ENCODE measurements around the gene MRTFA. TPM values are rescaled to one million over a fixed set of nuclear protein-coding genes. Genes with fewer than 3 reads are reported as not detected.
A peak's percentile ranks its signal among the peaks of the same experiment; 100 is the strongest.

Gene MRTFA
- total RNA-seq, 1 donor from 2014 or later, result 105 TPM

- TF ChIP-seq, protein P1, sequence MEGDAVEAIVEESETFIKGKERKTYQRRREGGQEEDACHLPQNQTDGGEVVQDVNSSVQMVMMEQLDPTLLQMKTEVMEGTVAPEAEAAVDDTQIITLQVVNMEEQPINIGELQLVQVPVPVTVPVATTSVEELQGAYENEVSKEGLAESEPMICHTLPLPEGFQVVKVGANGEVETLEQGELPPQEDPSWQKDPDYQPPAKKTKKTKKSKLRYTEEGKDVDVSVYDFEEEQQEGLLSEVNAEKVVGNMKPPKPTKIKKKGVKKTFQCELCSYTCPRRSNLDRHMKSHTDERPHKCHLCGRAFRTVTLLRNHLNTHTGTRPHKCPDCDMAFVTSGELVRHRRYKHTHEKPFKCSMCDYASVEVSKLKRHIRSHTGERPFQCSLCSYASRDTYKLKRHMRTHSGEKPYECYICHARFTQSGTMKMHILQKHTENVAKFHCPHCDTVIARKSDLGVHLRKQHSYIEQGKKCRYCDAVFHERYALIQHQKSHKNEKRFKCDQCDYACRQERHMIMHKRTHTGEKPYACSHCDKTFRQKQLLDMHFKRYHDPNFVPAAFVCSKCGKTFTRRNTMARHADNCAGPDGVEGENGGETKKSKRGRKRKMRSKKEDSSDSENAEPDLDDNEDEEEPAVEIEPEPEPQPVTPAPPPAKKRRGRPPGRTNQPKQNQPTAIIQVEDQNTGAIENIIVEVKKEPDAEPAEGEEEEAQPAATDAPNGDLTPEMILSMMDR (IDR thresholded peaks at IDR 0.05; ENCODE audit: unreplicated experiment), result no peak
- H3K36me3 Mint-ChIP-seq, result peaks cover 16% of the 10 kb centered on the region
- peak overlapping the region; percentile 87 for H3K27ac Mint-ChIP-seq
- no peak overlapping the region for H3K4me3 Mint-ChIP-seq
- no peaks in the 10 kb centered on the region for H3K27me3 Mint-ChIP-seq (ENCODE audit: low read depth)
- no peak for DNase-seq (ENCODE audit: low spot score in 2 of 2, unreplicated experiment in 2 of 2)
- peaks cover 63% of the 10 kb centered on the region for H3K4me1 Mint-ChIP-seq
- H3K9me3 Mint-ChIP-seq, result no peaks in the 10 kb centered on the region
These were observed 109.6 kb downstream of the MRTFA start for GRCh38 chr22:40526960-40527359.

- TF ChIP-seq, protein P1 (IDR thresholded peaks at IDR 0.05; ENCODE audit: unreplicated experiment), result peak; percentile 86
- Mint-ChIP-seq H3K9me3 (no peaks in the 10 kb centered on the region), H3K27ac (peak overlapping the region; percentile 66), H3K36me3 (peaks cover 18% of the 10 kb centered on the region), H3K27me3 (ENCODE audit: low read depth) (no peaks in the 10 kb centered on the region), H3K4me3 (no peak overlapping the region), H3K4me1 (peaks cover 48% of the 10 kb centered on the region)
- peak in 1 of 2 experiments; percentile 69 for DNase-seq (ENCODE audit: low spot score in 2 of 2, unreplicated experiment in 2 of 2)
These were observed 111.2 kb downstream of the MRTFA start for GRCh38 chr22:40525250-40525884.

DNA sequence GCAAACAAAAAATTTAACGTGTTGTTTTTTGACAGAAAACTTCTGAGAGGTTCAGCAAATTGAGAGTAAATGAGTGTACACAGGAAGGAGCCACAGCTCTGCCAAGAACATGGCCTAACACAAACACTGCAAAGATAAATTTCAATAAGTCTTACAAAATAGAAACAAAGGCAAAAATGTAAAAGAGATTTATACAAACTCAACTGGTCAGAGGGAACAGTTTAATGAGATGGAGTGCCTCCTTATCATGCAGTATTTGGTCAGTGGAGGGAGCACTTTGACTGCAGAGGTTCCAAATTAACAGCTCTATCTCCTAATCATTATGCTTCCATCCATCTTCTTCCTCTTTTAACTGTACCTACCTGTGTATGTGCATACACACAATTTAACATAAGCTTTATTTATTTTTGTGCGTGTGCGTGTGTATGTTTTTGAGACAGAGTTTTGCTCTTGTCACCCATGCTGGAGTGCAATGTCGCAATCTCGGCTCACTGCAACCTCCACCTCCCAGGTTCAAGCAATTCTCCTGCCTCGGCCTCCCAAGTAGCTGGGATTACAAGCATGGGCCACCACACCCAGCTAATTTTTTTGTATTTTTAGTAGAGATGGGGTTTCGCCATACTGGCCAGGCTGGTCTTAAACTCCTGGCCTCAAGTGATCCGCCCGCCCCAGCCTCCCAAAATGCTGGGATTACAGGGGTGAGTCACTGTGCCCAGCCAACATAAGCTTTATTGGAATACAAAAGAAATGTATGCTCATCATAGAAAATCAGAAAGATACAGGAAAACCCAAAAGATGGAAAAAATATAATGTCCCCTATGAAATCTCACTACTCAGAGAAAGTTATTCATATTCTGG lies 111.9 kb downstream of the MRTFA start:
- TF ChIP-seq, protein P1 (IDR thresholded peaks at IDR 0.05; ENCODE audit: unreplicated experiment), result no peak
- no peak overlapping the region for H3K4me3 Mint-ChIP-seq
- H3K27me3 Mint-ChIP-seq (ENCODE audit: low read depth), result no peaks in the 10 kb centered on the region
- peaks cover 41% of the 10 kb centered on the region for H3K4me1 Mint-ChIP-seq
- peak overlapping the region; percentile 67 for H3K27ac Mint-ChIP-seq
- H3K36me3 Mint-ChIP-seq, result peaks cover 24% of the 10 kb centered on the region
- H3K9me3 Mint-ChIP-seq, result peaks cover 5% of the 10 kb centered on the region
- DNase-seq (ENCODE audit: low spot score in 2 of 2, unreplicated experiment in 2 of 2), result no peak

DNA sequence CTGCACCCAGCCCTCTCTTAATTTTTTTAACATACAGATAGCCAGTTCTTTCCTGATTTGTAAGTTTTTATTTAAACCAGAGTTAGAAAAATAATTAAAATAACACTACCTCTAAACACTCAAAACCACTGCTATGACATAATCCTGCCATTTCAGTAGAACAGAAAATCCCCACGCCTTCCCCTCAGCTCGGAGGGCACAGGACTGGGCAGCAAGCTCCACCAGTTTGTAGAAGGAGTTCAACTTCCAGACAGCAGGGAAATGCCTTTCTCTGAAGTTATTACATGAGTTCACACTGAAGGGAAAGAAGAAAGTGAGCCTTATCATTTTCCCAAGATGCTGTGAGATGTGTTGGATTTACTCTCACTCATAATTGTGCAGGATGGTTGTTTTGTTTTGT lies 114.4 kb downstream of the MRTFA start:
- peaks cover 31% of the 10 kb centered on the region for H3K4me1 Mint-ChIP-seq
- H3K4me3 Mint-ChIP-seq, result no peak overlapping the region
- no peak for DNase-seq (ENCODE audit: low spot score in 2 of 2, unreplicated experiment in 2 of 2)
- TF ChIP-seq, protein P1 (IDR thresholded peaks at IDR 0.05; ENCODE audit: unreplicated experiment), result no peak
- H3K27me3 Mint-ChIP-seq (ENCODE audit: low read depth), result no peaks in the 10 kb centered on the region
- peaks cover 5% of the 10 kb centered on the region for H3K9me3 Mint-ChIP-seq
- peak overlapping the region; percentile 43 for H3K27ac Mint-ChIP-seq
- H3K36me3 Mint-ChIP-seq, result peaks cover 40% of the 10 kb centered on the region

GRCh38 chr22:40521046-40521445 lies 115.5 kb downstream of the MRTFA start:
- Mint-ChIP-seq H3K27ac (no peak overlapping the region), H3K27me3 (ENCODE audit: low read depth) (no peaks in the 10 kb centered on the region), H3K36me3 (peaks cover 36% of the 10 kb centered on the region), H3K4me3 (no peak overlapping the region), H3K4me1 (peaks cover 25% of the 10 kb centered on the region), H3K9me3 (peaks cover 5% of the 10 kb centered on the region)
- no peak for DNase-seq (ENCODE audit: low spot score in 2 of 2, unreplicated experiment in 2 of 2)
- TF ChIP-seq, protein P1 (IDR thresholded peaks at IDR 0.05; ENCODE audit: unreplicated experiment), result no peak

Data from mesothelial cell of epicardium (in vitro differentiated cells).